IPS-18a (cell line): Measurements from ENCODE around the gene FOXP4.

Source experiments
- H3K27ac ChIP-seq: one replicate; pipeline ENCODE4 v1.5.1; 2013; ENCODE audit warnings: low read length
- H3K27me3 ChIP-seq: one replicate; pipeline ENCODE4 v1.6.1; 2013; ENCODE audit warnings: mild to moderate bottlenecking, low read length; ENCODE audit not compliant: control insufficient read depth, insufficient read depth
- H3K36me3 ChIP-seq: one replicate; pipeline ENCODE4 v1.6.1; 2013; ENCODE audit warnings: low read depth, low read length; ENCODE audit not compliant: control insufficient read depth
- H3K4me1 ChIP-seq: one replicate; pipeline ENCODE4 v1.6.1; 2013; ENCODE audit warnings: low read depth, low read length; ENCODE audit not compliant: control insufficient read depth
- H3K4me3 ChIP-seq: one replicate; pipeline ENCODE4 v1.5.1; 2013; ENCODE audit warnings: low read length
- H3K9ac ChIP-seq: one replicate; pipeline ENCODE4 v1.6.1; 2013; ENCODE audit warnings: mild to moderate bottlenecking, low read length, moderate library complexity
- H3K9me3 ChIP-seq: one replicate; pipeline ENCODE4 v1.6.1; 2013; ENCODE audit warnings: low read depth, low read length; ENCODE audit not compliant: control insufficient read depth

Gene FOXP4

DNA sequence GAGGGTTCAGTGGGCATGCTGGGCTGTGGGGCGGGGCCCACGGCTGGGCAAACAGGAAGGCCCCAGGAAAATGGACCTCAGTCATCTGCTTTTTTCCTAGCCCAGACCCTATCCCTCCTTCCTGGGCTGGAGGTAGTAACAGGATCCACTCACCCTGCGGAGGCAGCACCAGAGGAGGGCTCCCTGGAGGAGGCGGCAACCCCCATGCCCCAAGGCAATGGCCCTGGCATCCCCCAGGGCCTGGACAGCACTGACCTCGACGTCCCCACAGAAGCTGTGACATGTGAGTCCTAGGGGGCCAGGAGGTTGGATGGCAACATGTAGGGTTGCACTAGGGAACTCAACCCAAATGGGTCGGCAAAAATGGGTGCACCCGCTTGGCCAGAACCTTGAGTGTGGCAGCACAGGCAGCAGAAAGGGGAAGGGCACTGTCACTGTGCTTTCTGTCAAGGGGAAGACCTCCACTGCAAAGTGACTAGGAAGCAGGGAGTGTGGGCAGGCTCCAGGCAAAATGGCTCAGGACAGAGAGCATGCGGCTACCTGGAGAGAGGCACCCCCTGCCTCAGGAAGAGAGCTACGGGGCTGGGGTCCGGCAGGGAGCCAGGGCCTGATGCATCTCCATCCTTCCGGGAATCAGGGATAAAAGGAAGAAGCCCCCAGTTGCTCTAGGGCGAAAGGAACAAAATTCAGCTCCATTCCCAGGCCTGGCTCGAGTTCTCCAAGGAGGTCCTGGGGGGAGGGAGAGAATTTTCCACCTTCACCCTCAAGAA is 100.0 kb downstream of the FOXP4 start:
- H3K9ac ChIP-seq = no peak overlapping the region
- H3K9me3 ChIP-seq = no peaks in the 10 kb centered on the region
- H3K4me3 ChIP-seq = no peak overlapping the region
- H3K4me1 ChIP-seq = peaks cover 16% of the 10 kb centered on the region
- peaks cover 28% of the 10 kb centered on the region for H3K27me3 ChIP-seq
- no peak overlapping the region for H3K27ac ChIP-seq
- H3K36me3 ChIP-seq = peaks cover 3% of the 10 kb centered on the region

GRCh38 chr6:41647061-41647511 is 100.9 kb downstream of the FOXP4 start:
- H3K4me3 ChIP-seq = no peak overlapping the region
- H3K4me1 ChIP-seq = peaks cover 16% of the 10 kb centered on the region
- H3K9ac ChIP-seq = no peak overlapping the region
- H3K9me3 ChIP-seq = no peaks in the 10 kb centered on the region
- peaks cover 20% of the 10 kb centered on the region for H3K27me3 ChIP-seq
- peaks cover 4% of the 10 kb centered on the region for H3K36me3 ChIP-seq
- no peak overlapping the region for H3K27ac ChIP-seq

- peaks cover 16% of the 10 kb centered on the region for H3K4me1 ChIP-seq
- H3K27me3 ChIP-seq = peaks cover 14% of the 10 kb centered on the region
- no peaks in the 10 kb centered on the region for H3K9me3 ChIP-seq
- no peak overlapping the region for H3K9ac ChIP-seq
- no peak overlapping the region for H3K4me3 ChIP-seq
- peaks cover 4% of the 10 kb centered on the region for H3K36me3 ChIP-seq
- no peak overlapping the region for H3K27ac ChIP-seq
These were observed 101.9 kb downstream of the FOXP4 start for GRCh38 chr6:41648070-41648585.

DNA sequence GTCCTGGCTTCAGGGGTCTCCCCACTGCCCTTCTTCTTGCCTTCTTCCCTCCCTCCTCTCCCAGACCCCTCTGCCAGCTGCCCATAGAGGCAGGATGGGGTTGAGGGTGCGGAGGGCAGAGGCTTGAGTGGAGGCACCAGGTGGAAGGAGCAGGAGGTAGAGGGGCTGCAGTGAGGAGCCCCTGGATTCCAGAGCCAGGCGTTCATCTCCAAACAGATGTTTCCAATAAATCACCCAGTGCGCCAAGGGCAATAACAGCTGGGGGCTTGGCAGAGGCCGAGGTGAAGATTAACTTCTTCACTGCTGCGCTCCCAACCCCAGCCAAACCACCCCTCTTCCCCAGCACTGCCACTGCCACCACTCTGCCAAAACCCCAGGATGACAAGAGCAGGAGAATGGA is 102.7 kb downstream of the FOXP4 start:
- Histone ChIP-seq H3K4me3 (no peak overlapping the region), H3K9me3 (no peaks in the 10 kb centered on the region), H3K4me1 (peaks cover 16% of the 10 kb centered on the region), H3K27ac (no peak overlapping the region), H3K9ac (no peak overlapping the region), H3K27me3 (peaks cover 14% of the 10 kb centered on the region), H3K36me3 (peaks cover 4% of the 10 kb centered on the region)

DNA sequence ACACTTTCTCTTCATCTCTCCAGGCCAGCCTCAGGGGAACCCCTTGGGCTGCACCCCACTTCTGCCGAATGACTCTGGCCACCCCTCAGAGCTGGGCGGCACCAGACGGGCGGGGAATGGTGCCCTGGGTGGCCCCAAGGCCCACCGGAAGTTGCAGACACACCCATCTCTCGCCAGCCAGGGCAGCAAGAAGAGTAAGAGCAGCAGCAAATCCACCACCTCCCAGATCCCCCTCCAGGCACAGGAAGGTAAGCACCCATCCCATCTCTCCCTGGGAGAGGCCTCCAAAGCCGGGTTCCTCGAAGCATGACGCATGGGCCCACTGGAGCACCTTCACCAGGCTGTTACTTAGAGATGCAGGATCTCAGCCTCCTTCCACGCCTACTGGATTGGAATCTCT is 103.4 kb downstream of the FOXP4 start:
- H3K9me3 ChIP-seq = no peaks in the 10 kb centered on the region
- no peak overlapping the region for H3K4me3 ChIP-seq
- H3K4me1 ChIP-seq = peaks cover 13% of the 10 kb centered on the region
- peaks cover 14% of the 10 kb centered on the region for H3K27me3 ChIP-seq
- H3K36me3 ChIP-seq = peaks cover 4% of the 10 kb centered on the region
- H3K27ac ChIP-seq = no peak overlapping the region
- H3K9ac ChIP-seq = no peak overlapping the region

- peaks cover 4% of the 10 kb centered on the region for H3K36me3 ChIP-seq
- H3K27me3 ChIP-seq = peaks cover 11% of the 10 kb centered on the region
- H3K27ac ChIP-seq = no peak overlapping the region
- H3K4me3 ChIP-seq = no peak overlapping the region
- no peaks in the 10 kb centered on the region for H3K9me3 ChIP-seq
- peaks cover 7% of the 10 kb centered on the region for H3K4me1 ChIP-seq
- H3K9ac ChIP-seq = no peak overlapping the region
These were observed 103.9 kb downstream of the FOXP4 start for GRCh38 chr6:41650120-41650519.

DNA sequence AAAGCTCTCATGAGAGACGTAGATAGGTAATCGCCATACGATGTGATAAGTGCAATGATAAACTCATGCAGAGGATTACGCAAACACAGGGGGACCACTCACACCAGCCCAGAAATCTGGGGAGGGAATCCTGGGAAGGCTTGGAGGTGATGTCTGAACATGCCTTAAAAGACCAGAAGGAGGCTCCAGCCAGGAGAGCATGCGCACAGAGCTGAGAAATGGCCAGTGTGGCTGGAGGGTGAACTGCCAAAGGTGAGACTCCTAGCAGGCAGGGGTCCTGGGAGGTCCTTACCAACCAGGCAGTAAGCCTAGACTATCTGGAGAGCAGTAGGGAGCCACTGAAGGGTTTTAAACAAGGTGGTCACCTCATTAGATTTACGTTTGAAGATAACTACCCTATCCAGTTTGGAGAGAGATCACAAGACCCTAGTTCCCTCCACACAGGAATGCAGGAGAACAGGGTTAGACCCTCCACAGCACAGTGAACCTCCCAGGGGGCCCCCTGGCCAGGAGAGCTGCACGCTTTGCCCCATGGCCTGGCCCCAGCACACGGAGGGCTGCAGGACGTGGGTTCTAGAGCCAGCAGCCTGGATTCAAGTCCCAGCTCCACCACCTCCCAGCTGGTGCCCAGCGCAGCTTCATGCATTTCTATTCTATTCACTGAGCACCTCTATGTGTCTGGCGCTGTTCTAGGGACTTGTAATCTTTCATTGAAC is 105.2 kb downstream of the FOXP4 start:
- Histone ChIP-seq H3K27ac (no peak overlapping the region), H3K27me3 (no peaks in the 10 kb centered on the region), H3K4me3 (no peak overlapping the region), H3K9ac (no peak overlapping the region), H3K4me1 (no peaks in the 10 kb centered on the region), H3K36me3 (peaks cover 4% of the 10 kb centered on the region), H3K9me3 (no peaks in the 10 kb centered on the region)
